Hepatocyte (in vitro differentiated cells): ENCODE data around the gene LRRC45. TPM values are rescaled to one million over a fixed set of nuclear protein-coding genes. Genes with fewer than 3 reads are reported as not detected.

Experiments used
- DNase-seq: peaks from one replicate; pipeline ENCODE4 v3.0.0-alpha.2; 2016; ENCODE audit warnings: low spot score
- H2AFZ ChIP-seq: fragments of 200-600 bp; sonication (generic); 2 replicates; pipeline ENCODE4 v1.6.0; 2016; ENCODE audit warnings: antibody characterized with exemption, mild to moderate bottlenecking
- H3K27ac ChIP-seq: fragments of 200-600 bp; sonication (generic); 2 replicates; pipeline ENCODE4 v1.5.1; 2016; ENCODE audit warnings: mild to moderate bottlenecking
- H3K27me3 ChIP-seq: fragments of 200-600 bp; sonication (generic); 2 replicates; pipeline ENCODE4 v1.6.1; 2016
- H3K36me3 ChIP-seq: fragments of 200-600 bp; sonication (generic); replicated peaks from 2 replicates; pipeline ENCODE4 v1.5.1; 2016; ENCODE audit warnings: low read depth; ENCODE audit not compliant: insufficient read depth
- H3K4me1 ChIP-seq: fragments of 200-600 bp; sonication (generic); 2 replicates; pipeline ENCODE4 v1.5.1; 2016; ENCODE audit warnings: mild to moderate bottlenecking, moderate library complexity; ENCODE audit not compliant: insufficient read depth
- H3K4me2 ChIP-seq: fragments of 200-600 bp; sonication (generic); 2 replicates; pipeline ENCODE4 v1.6.0; 2016
- H3K4me3 ChIP-seq: fragments of 200-600 bp; sonication (generic); 2 replicates; pipeline ENCODE4 v1.5.1; 2016; ENCODE audit warnings: mild to moderate bottlenecking
- H3K79me2 ChIP-seq: fragments of 200-600 bp; sonication (generic); 2 replicates; pipeline ENCODE4 v1.6.0; 2017; ENCODE audit warnings: mild to moderate bottlenecking
- H3K9me2 ChIP-seq: fragments of 200-600 bp; sonication (generic); replicated peaks from 2 replicates; pipeline ENCODE4 v1.6.0; 2017; ENCODE audit warnings: mild to moderate bottlenecking; ENCODE audit not compliant: insufficient read depth
- H3K9me3 ChIP-seq: fragments of 200-600 bp; sonication (generic); 2 replicates; pipeline ENCODE4 v1.5.1; 2016; ENCODE audit warnings: low read depth, mild to moderate bottlenecking
- H4K20me1 ChIP-seq: fragments of 200-600 bp; sonication (generic); 2 replicates; pipeline ENCODE4 v1.6.0; 2016; ENCODE audit warnings: mild to moderate bottlenecking; ENCODE audit not compliant: insufficient read depth, poor library complexity, severe bottlenecking
- EZH2 ChIP-seq: fragments of 200-600 bp; sonication (generic); IDR thresholded peaks from 2 replicates; pipeline ENCODE4 v1.6.1; 2016; ENCODE audit warnings: antibody characterized with exemption, mild to moderate bottlenecking, borderline replicate concordance
- EZH2phosphoT487 ChIP-seq: fragments of 200-600 bp; sonication (generic); IDR thresholded peaks from one replicate; pipeline ENCODE4 v1.6.1; 2018; ENCODE audit warnings: antibody characterized with exemption, mild to moderate bottlenecking, low read depth, moderate library complexity; ENCODE audit not compliant: unreplicated experiment, severe bottlenecking
- WGBS: methylation state at CpG from one replicate; pipeline ENCODE4 v1.1.6; 2016; ENCODE audit warnings: low lambda C conversion rate; ENCODE audit errors: missing lambda C conversion rate; 5-methylcytosine and 5-hydroxymethylcytosine counted together
- polyA plus RNA-seq: library from polyadenylated mRNA; unstranded; fragments of >200 nt; fragmentation: Nextera tagmentation; extraction: Ambion mirVana; gene quantifications from 2 replicates; pipeline ENCODE4 v1.2.1, GENCODE V29; 2016
- total RNA-seq: library from RNA; depleted of rRNA; stranded (reverse); fragments of >200 nt; gene quantifications from 2 replicates; pipeline ENCODE4 v1.2.3, GENCODE V29; 2014
- TF ChIP-seq, protein P1 (sequence below): fragments of 200-600 bp; sonication (generic); IDR thresholded peaks from 2 replicates; pipeline ENCODE4 v1.5.1; 2016; ENCODE audit warnings: antibody characterized with exemption, mild to moderate bottlenecking; ENCODE audit not compliant: poor library complexity

The LRRC45 gene
- total and polyA plus RNA-seq, 2 experiments from 2014 or later = 12.8 to 14.7 TPM

DNA sequence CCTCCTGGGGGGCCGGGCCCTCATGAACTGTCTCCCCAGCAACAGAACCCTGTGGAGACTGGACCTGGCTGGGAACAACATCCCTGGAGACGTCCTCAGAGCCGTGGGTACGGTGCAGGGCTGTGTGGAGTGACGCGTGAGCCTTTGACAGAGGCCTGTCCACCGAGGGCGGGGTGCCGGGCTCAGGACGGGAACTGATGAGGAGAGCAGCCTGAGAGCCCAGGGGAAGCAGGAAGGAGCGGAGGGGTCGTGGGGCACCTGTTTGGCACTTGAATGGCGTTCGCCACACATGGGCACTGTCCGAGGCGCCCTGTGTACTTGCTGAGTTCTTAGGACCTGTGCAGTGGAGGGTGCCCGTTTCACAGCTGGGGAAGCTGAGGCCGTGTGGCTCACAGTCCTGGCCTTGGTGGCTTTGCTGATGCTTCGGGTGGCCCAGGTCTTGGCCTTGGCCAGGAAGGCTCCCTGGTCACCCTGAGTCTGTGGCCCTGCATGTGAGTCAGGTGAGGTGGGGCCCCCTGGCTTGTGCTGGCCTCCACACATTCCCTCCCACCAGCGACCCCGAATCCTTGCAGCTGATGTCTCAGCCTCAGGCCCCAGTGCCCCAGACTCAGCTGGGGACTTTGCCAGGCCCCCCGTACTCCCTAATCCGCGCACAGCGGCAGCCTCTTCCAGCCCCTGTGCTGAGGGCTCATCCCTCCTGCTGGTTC is 2.4 kb downstream of the LRRC45 start:
- Histone ChIP-seq H2AFZ (no peak overlapping the region), H3K9me3 (no peaks in the 10 kb centered on the region), H3K4me2 (no peak overlapping the region), H3K79me2 (peaks cover 11% of the 10 kb centered on the region), H3K9me2 (no peaks in the 10 kb centered on the region), H3K27me3 (no peaks in the 10 kb centered on the region), H3K4me1 (peaks cover 24% of the 10 kb centered on the region), H4K20me1 (no peaks in the 10 kb centered on the region), H3K27ac (no peak overlapping the region), H3K4me3 (no peak overlapping the region), H3K36me3 (no peaks in the 10 kb centered on the region)
- no peak for TF ChIP-seq EZH2phosphoT487
- TF ChIP-seq, protein P1, sequence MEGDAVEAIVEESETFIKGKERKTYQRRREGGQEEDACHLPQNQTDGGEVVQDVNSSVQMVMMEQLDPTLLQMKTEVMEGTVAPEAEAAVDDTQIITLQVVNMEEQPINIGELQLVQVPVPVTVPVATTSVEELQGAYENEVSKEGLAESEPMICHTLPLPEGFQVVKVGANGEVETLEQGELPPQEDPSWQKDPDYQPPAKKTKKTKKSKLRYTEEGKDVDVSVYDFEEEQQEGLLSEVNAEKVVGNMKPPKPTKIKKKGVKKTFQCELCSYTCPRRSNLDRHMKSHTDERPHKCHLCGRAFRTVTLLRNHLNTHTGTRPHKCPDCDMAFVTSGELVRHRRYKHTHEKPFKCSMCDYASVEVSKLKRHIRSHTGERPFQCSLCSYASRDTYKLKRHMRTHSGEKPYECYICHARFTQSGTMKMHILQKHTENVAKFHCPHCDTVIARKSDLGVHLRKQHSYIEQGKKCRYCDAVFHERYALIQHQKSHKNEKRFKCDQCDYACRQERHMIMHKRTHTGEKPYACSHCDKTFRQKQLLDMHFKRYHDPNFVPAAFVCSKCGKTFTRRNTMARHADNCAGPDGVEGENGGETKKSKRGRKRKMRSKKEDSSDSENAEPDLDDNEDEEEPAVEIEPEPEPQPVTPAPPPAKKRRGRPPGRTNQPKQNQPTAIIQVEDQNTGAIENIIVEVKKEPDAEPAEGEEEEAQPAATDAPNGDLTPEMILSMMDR = no peak
- TF ChIP-seq EZH2 = no peak
- WGBS = 97% methylated on average over 25 of the region's 25 CpGs
- DNase-seq = no peak

GRCh38 chr17:82028246-82028645 is 5.1 kb downstream of the LRRC45 start:
- Histone ChIP-seq H3K4me3 (no peak overlapping the region), H3K27me3 (no peaks in the 10 kb centered on the region), H3K9me2 (no peaks in the 10 kb centered on the region), H4K20me1 (no peaks in the 10 kb centered on the region), H3K4me2 (no peak overlapping the region), H3K4me1 (peaks cover 20% of the 10 kb centered on the region), H3K27ac (no peak overlapping the region), H3K9me3 (no peaks in the 10 kb centered on the region), H3K36me3 (no peaks in the 10 kb centered on the region), H2AFZ (no peak overlapping the region), H3K79me2 (no peaks in the 10 kb centered on the region)
- TF ChIP-seq EZH2 (no peak), EZH2phosphoT487 (no peak)
- TF ChIP-seq, protein P1 = no peak
- 97% methylated on average over 10 of the region's 13 CpGs for WGBS
- DNase-seq = no peak

- Histone ChIP-seq H3K9me3 (no peaks in the 10 kb centered on the region), H2AFZ (no peak overlapping the region), H3K27me3 (no peaks in the 10 kb centered on the region), H3K4me1 (peaks cover 15% of the 10 kb centered on the region), H3K36me3 (no peaks in the 10 kb centered on the region), H3K4me2 (no peak overlapping the region), H3K4me3 (no peak overlapping the region), H3K79me2 (no peaks in the 10 kb centered on the region), H3K27ac (no peak overlapping the region), H4K20me1 (no peaks in the 10 kb centered on the region), H3K9me2 (no peaks in the 10 kb centered on the region)
- WGBS = over 99% methylated on average over 9 of the region's 9 CpGs
- TF ChIP-seq EZH2 (no peak), EZH2phosphoT487 (no peak)
- TF ChIP-seq, protein P1 = no peak
- no peak for DNase-seq
Measured at GRCh38 chr17:82028966-82029365, 5.9 kb downstream of the LRRC45 start.
